Subcutaneous abdominal adipose tissue (tissue), 5 donors: Measurements from ENCODE around the gene HECTD4.
"Not testable (repeated sequence)": the region's sequence is repeated elsewhere in the genome, so short reads cannot be mapped to it uniquely, and the experiment has no call there.

ENCODE experiments used
- H3K27ac ChIP-seq: one replicate; pipeline ENCODE4 v1.7.0; 2013; ENCODE audit warnings: low read depth, mild to moderate bottlenecking, inconsistent platforms, low read length, moderate library complexity
- H3K27me3 ChIP-seq, 5 donors: one replicate each; pipeline ENCODE4 v1.7.0; 2013; ENCODE audit warnings: low read length in 5 of 5, inconsistent platforms in 1 of 5; ENCODE audit not compliant: control insufficient read depth in 5 of 5, insufficient read depth in 4 of 5
- H3K36me3 ChIP-seq, 5 donors: one replicate each; pipeline ENCODE4 v1.7.0; 2013; ENCODE audit warnings: low read length in 5 of 5; ENCODE audit not compliant: control insufficient read depth in 5 of 5, insufficient read depth in 5 of 5
- H3K4me1 ChIP-seq, 5 donors: one replicate each; pipeline ENCODE4 v1.7.0; 2013; ENCODE audit warnings: low read length in 5 of 5, mild to moderate bottlenecking in 3 of 5, moderate library complexity in 1 of 5; ENCODE audit not compliant: control insufficient read depth in 5 of 5, insufficient read depth in 5 of 5
- H3K4me3 ChIP-seq, 5 donors: one replicate each; pipeline ENCODE4 v1.7.0; 2013; ENCODE audit warnings: low read length in 5 of 5, low read depth in 1 of 5
- H3K9ac ChIP-seq, 5 donors: one replicate each; pipeline ENCODE4 v1.7.0; 2013; ENCODE audit warnings: low read length in 5 of 5, mild to moderate bottlenecking in 4 of 5, moderate library complexity in 3 of 5
- H3K9me3 ChIP-seq, 5 donors: one replicate each; pipeline ENCODE4 v1.7.0; 2013; ENCODE audit warnings: low read length in 5 of 5; ENCODE audit not compliant: control insufficient read depth in 5 of 5
- donor health status: healthy.
- donor health status: healthy.
- donor health status: healthy.
- donor health status: healthy.
- donor health status: healthy.

The HECTD4 gene

DNA sequence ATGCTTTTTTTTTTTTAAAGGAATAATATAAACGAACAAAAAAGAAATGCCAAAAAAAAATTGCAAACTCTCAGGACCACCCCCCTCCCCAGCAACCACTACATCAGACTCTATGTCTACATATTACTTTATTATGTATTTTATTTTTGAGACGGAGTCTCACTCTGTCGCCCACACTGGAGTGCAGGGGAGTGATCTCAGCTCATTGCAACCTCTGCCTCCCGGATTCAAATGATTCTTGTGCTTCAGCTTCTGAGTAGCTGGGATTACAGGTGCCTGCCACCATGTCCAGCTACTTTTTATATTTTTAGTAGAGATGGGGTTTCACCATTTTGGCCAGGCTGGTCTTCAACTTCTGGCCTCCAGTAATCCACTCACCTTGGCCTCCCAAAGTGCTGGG is 22.9 kb downstream of the HECTD4 start:
- H3K9ac ChIP-seq: no peak overlapping the region
- no peak overlapping the region for H3K4me3 ChIP-seq
- H3K27ac ChIP-seq: no peak overlapping the region
- H3K36me3 ChIP-seq: no peaks in the 10 kb centered on the region
- H3K4me1 ChIP-seq: no peaks in the 10 kb centered on the region
- H3K9me3 ChIP-seq: no peaks in the 10 kb centered on the region
- no peaks in the 10 kb centered on the region for H3K27me3 ChIP-seq

- H3K4me3 ChIP-seq: no peak overlapping the region
- H3K27ac ChIP-seq: no peak overlapping the region
- H3K9ac ChIP-seq: no peak overlapping the region
- no peaks in the 10 kb centered on the region for H3K36me3 ChIP-seq
- H3K9me3 ChIP-seq: no peaks in the 10 kb centered on the region
- no peaks in the 10 kb centered on the region for H3K27me3 ChIP-seq
- no peaks in the 10 kb centered on the region for H3K4me1 ChIP-seq
Measured at GRCh38 chr12:112357214-112357613, 25.0 kb downstream of the HECTD4 start.

DNA sequence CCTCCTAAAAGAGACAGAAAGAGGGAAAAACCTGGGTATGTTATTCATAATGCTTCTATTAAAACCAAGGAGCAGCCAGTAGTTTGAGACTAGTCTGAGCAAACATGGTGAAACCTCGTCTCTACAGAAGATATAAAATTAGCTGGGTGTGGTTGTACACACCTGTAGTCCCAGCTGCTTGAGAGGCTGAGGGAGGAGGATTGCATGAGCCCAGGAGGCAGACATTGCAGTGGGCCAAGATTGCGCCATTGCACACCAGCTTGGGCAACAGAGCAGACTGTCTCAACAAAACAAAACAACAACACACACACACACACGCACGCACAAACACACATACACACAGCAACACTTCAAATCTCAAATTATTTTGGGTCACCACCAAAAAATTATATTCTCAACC is 27.8 kb downstream of the HECTD4 start:
- no peak overlapping the region for H3K27ac ChIP-seq
- H3K27me3 ChIP-seq: no peaks in the 10 kb centered on the region
- no peak overlapping the region for H3K9ac ChIP-seq
- H3K4me3 ChIP-seq: no peak overlapping the region
- no peaks in the 10 kb centered on the region for H3K36me3 ChIP-seq
- H3K4me1 ChIP-seq: peaks cover 0 to 5% (median 5%) of the 10 kb centered on the region in 5 donors
- no peaks in the 10 kb centered on the region for H3K9me3 ChIP-seq

- no peaks in the 10 kb centered on the region for H3K27me3 ChIP-seq
- no peaks in the 10 kb centered on the region for H3K36me3 ChIP-seq
- peaks cover 0 to 10% (median 7%) of the 10 kb centered on the region in 5 donors for H3K4me1 ChIP-seq
- no peaks in the 10 kb centered on the region for H3K9me3 ChIP-seq
- no peak overlapping the region for H3K9ac ChIP-seq
- no peak overlapping the region for H3K4me3 ChIP-seq
- H3K27ac ChIP-seq: no peak overlapping the region
Measured at GRCh38 chr12:112353393-112353792, 28.8 kb downstream of the HECTD4 start.

GRCh38 chr12:112352921-112353320 is 29.3 kb downstream of the HECTD4 start:
- H3K9me3 ChIP-seq: no peaks in the 10 kb centered on the region
- no peak overlapping the region for H3K27ac ChIP-seq
- no peaks in the 10 kb centered on the region for H3K27me3 ChIP-seq
- no peak overlapping the region for H3K4me3 ChIP-seq
- H3K36me3 ChIP-seq: no peaks in the 10 kb centered on the region
- H3K4me1 ChIP-seq: peaks cover 0 to 10% (median 7%) of the 10 kb centered on the region in 5 donors
- H3K9ac ChIP-seq: no peak overlapping the region

GRCh38 chr12:112350593-112351592 is 31.3 kb downstream of the HECTD4 start:
- H3K27ac ChIP-seq: no peak overlapping the region
- no peaks in the 10 kb centered on the region for H3K9me3 ChIP-seq
- peaks cover 0 to 10% (median 7%) of the 10 kb centered on the region in 5 donors for H3K4me1 ChIP-seq
- H3K27me3 ChIP-seq: no peaks in the 10 kb centered on the region
- H3K9ac ChIP-seq: no peak overlapping the region
- H3K4me3 ChIP-seq: no peak overlapping the region
- H3K36me3 ChIP-seq: no peaks in the 10 kb centered on the region

GRCh38 chr12:112349431-112349830 is 32.8 kb downstream of the HECTD4 start:
- peaks cover 0 to 10% (median 7%) of the 10 kb centered on the region in 5 donors for H3K4me1 ChIP-seq
- no peak overlapping the region for H3K9ac ChIP-seq
- no peaks in the 10 kb centered on the region for H3K27me3 ChIP-seq
- H3K36me3 ChIP-seq: no peaks in the 10 kb centered on the region
- no peaks in the 10 kb centered on the region for H3K9me3 ChIP-seq
- no peak overlapping the region for H3K27ac ChIP-seq
- H3K4me3 ChIP-seq: no peak overlapping the region

GRCh38 chr12:112348926-112349325 is 33.3 kb downstream of the HECTD4 start:
- not testable (repeated sequence) for H3K4me3 ChIP-seq, H3K27me3 ChIP-seq, H3K9me3 ChIP-seq, H3K36me3 ChIP-seq, H3K9ac ChIP-seq, H3K4me1 ChIP-seq, H3K27ac ChIP-seq

DNA sequence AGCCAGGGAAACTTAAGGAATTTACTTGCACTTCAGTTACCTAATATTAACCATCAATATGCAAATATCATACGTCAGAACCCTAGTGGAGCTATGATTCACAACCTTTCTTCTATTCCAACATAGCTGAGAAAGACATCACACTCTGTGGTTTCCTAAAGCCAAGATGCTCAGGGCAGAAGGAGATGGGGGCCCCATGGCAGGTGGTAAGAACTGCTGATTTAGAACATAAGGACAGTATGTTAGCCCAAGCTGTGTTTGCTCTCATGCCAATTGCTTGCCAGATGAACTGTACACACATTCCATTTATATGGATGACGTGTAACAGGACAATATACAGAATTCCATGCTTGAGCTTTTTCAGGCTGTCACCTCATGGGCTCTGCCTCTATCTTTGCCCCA is 34.6 kb downstream of the HECTD4 start:
- H3K9ac ChIP-seq: no peak overlapping the region
- no peaks in the 10 kb centered on the region for H3K9me3 ChIP-seq
- H3K27ac ChIP-seq: no peak overlapping the region
- H3K4me1 ChIP-seq: peaks cover 0 to 10% (median 7%) of the 10 kb centered on the region in 5 donors
- H3K36me3 ChIP-seq: no peaks in the 10 kb centered on the region
- no peaks in the 10 kb centered on the region for H3K27me3 ChIP-seq
- H3K4me3 ChIP-seq: no peak overlapping the region

DNA sequence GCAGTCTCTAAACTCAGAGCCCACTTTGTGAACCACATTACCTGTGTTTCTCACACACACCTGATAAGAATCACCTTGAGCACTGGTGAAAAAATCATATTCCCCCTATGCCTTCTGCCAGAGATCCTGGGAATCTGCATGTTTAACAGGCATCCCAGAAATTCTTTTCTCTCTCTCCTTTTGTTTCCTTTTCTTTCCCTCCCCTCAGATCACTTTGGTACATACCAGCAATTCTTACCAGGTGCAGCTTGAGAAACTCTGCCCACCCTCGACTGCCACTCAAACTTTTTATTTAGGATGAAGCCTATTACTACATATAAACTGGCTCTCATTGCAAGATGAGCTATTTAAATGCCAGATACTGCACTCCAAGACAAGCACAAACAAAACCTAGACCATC is 36.0 kb downstream of the HECTD4 start:
- no peak overlapping the region for H3K27ac ChIP-seq
- H3K9ac ChIP-seq: no peak overlapping the region
- no peaks in the 10 kb centered on the region for H3K27me3 ChIP-seq
- H3K36me3 ChIP-seq: no peaks in the 10 kb centered on the region
- no peak overlapping the region for H3K4me3 ChIP-seq
- H3K4me1 ChIP-seq: peaks cover 0 to 10% (median 7%) of the 10 kb centered on the region in 5 donors
- no peaks in the 10 kb centered on the region for H3K9me3 ChIP-seq
